HG02938 (cell line): ENCODE measurements around the gene MVD.
A peak's percentile ranks its signal among the peaks of the same experiment; 100 is the strongest.

Experiments
- ATAC-seq: cut with Tn5 transposase; IDR thresholded peaks from one replicate; pipeline ENCODE4 v1.9.1; 2021; ENCODE audit warnings: mild to moderate bottlenecking, moderate library complexity; ENCODE audit not compliant: unreplicated experiment

MVD gene

GRCh38 chr16:88697831-88698615, 35.1 kb upstream of the MVD start:
- ATAC-seq: no peak

DNA sequence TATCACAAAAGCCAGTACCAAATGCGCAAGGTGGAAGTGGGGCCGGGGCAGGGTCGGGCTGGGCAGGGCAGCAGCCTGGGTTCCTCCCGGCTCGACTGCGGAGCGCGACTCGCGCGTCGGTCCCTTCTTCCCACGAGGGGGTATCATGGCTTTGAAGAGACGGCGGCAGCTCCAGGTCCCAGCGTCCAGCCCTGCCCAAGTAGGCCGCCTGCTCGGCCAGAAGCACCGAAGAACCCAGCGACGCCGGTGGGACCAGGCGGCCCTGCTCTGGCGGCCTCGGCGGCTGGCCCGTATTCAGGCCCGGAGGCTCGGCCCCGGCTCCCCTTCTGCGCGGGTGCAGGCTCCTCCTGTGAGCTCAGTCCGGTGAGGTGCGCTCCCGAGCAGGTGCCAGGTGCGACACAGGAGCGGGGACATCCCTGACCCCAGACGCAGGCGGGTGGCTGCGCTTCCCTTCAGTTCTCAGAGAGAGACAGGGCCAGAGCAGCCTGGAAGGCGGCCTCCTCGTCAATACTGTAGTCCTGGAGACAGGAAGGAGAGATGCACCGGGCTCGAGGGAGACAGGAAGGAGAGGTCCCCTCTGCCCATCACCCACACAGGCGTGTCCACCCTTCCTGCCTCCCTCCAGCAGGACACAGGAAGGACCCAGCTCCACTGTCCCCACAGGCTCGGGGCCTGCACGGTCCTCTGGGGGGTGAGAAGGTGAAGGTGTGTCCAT, 34.4 kb upstream of the MVD start:
- no peak for ATAC-seq

DNA sequence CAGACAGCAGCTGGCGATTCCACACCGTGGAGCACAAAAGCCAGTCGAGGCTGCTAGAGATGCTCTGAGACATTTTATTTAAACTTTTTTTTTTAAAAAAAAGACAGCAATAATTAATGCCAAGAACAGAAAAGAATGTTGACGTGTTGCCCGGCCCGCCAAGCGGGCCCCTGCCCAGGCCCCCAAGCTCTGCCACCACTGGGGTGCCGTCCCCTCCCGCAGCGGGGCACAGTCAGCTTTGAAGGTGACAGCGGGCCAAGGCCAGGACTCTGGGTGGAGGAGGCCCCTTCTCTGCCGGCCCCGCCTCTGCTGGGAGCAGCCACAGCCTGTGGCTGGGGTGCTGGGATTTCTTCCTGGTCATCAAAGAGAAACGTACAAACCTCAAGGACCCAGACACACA, 33.5 kb upstream of the MVD start:
- ATAC-seq: no peak

- ATAC-seq: no peak
These were observed 32.9 kb upstream of the MVD start for GRCh38 chr16:88695753-88696152.

DNA sequence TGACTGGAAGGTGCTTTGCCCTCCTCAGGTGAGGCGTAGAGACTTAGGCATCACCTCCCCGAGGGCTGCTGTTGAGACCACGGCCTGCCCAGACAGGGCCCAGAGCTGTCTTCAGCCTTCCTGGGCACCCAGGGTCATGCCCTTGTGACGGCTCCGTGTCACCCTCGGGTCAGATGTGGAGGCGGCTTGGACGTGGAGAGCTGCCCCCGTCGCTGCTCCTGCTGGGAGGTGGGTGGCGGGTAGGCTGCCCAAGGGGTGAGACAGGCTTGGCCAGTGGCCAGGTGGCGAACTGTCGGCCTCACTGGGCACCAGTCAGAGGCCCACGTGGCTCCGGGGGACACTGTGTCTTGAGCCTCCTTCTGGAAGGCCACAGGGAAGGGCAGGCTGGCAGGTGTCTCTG, 32.3 kb upstream of the MVD start:
- no peak for ATAC-seq

DNA sequence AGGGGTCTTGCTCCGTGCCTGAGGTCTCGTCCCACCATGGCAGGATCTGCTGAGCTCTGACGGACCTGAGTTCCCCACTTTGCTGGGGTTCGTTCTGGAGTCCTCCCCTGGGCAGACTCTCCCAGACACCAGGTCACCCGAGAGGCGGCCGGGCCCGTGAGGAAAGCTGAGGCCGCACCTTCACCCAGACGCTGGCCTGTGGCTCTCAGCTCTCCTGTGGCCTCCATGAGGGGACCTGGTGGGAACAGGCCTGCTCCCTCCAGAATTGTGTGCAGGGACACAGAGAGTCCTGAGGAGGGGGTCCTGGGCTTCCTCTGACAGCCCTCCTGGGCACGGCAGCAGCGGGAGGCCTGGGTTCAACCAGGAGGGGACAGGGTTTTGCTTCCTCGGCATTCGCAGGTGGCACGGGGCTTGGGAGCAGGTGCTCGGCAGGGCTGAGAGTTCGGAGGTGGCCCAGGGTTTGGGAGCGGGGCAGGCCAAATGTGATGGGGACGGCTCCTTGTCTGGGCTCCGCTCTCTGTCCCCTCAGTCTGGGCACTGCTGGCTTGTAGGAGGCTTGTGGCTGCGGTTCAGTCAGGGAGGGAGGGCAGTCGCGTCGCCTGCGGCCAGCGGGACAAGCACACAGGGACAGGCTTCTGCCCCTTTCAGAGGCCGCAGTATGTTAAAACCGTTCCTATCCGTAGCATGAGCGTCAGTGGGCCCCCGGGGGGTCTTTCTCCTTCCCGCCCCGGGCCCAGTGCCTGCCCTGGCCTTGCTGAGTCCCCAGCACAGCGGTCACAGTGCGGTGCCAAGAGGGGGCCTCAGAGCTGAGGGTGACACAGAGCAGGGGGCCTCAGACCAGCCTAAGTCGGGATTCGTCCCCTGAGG, 31.6 kb upstream of the MVD start:
- no peak for ATAC-seq

DNA sequence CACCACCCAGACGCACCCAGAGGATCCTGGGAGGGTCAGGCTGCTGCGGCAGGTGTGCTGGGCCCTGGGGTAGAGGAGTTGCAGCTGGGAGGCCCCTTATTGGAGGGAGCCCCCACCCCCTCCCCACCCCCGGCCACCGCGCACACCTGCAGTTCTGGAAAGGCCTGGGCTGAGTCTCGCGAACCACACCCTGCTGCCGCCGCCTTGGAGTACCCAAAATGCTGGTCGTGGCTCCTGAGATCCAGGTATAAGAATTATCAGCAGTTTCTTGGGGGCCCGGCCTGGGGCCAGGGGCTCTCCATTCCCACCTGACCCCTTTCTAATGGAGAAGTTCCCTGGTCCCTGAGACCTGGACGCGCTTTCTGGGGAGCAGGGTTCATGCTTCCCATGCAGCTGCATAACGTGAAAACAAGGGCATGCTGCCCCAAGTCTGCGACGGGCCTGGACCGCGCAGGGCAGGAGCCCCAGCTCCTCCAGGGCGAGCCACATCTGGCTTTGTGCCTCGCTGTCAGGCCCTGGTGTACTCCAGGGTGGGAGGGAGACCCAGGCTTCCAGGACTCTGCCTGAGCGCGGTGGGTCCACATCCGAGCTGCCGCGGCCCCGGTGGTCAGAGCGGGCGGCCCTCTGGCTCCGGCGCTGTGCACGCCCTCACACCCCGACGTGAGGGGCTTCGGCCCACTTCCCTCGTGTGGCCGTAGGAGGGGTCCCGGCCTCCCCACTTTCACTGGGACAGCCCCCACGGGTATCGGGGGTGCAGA, 30.7 kb upstream of the MVD start:
- no peak for ATAC-seq

DNA sequence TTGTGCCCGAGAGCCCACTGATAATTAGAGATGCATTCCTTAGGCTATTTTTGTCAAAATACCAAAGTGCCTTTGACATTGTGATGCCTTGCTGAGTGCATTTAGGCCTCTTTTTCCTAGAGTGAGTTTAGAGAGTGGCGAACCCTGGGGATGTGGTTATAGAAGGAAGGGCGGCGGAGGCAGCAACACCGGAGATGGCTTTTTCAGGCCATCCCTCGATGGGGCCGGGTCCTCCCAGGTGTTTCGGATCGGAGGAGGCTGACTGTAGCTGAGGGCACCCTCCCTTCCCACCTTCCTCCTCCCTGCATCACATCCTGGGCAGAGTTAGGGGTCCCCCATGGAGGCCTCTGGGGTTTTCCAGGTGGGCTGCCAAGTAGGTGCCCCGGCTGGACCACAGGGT, 30.0 kb upstream of the MVD start:
- no peak for ATAC-seq

- ATAC-seq: no peak
These were observed 29.2 kb upstream of the MVD start for GRCh38 chr16:88691924-88692560.

- ATAC-seq: no peak
These were observed 28.4 kb upstream of the MVD start for GRCh38 chr16:88691129-88691813.

DNA sequence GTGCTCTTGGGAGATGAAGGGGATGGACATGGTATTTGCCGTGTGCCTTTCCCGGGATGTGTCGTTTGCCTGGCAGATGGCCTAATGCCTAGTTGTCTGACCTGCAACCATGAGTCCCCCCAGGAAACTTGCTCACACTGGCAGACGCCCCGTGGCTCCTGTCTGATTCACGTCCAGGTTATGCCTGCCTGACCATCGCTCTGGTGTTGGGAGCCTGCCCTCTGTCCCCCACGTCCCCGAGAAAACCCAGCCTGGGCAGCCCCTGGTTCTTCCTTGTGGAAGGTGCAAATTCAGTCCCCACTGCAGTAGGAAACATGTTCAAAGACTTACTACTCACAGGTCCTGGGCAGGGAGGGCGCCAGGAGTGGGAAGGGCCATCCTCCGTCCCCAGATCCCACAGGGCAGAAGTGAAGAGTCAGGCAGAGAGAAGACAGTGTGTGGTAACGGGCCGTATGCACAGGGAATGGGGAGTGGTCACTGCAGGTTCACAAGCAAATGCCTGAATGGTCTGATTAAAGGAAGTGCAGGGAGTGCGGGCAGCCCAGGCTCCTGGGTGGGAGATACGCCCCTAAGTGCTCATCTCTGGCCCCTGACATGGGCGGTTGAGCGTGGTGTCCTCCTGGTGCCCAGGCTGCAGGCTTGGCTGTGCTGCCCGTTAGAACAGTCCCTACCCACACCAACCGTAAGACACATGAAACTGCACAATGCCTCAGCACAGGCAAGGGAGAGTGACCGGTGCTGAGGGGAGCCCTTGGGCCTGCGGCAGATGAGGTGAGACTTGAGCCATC, 27.6 kb upstream of the MVD start:
- no peak for ATAC-seq

- ATAC-seq: no peak
These were observed 25.3 kb upstream of the MVD start for GRCh38 chr16:88688013-88688778.

DNA sequence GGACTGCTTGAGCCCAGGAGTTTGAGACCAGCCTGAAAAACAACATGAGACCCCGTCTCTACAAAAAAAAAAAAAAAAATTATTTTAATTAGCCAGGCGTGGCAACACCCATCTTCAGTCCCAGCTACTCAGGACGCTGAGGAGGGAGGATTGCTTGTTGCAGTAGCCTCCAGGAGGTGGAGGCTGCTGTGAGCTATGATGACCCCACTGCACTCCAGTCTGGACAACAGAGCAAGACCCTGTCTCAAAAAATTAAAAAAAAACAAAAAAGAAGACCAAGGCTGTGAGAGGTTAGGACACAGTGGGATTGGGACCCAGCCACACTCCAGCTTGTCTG, 24.8 kb upstream of the MVD start:
- no peak for ATAC-seq

GRCh38 chr16:88687254-88687576, 24.3 kb upstream of the MVD start:
- no peak for ATAC-seq

DNA sequence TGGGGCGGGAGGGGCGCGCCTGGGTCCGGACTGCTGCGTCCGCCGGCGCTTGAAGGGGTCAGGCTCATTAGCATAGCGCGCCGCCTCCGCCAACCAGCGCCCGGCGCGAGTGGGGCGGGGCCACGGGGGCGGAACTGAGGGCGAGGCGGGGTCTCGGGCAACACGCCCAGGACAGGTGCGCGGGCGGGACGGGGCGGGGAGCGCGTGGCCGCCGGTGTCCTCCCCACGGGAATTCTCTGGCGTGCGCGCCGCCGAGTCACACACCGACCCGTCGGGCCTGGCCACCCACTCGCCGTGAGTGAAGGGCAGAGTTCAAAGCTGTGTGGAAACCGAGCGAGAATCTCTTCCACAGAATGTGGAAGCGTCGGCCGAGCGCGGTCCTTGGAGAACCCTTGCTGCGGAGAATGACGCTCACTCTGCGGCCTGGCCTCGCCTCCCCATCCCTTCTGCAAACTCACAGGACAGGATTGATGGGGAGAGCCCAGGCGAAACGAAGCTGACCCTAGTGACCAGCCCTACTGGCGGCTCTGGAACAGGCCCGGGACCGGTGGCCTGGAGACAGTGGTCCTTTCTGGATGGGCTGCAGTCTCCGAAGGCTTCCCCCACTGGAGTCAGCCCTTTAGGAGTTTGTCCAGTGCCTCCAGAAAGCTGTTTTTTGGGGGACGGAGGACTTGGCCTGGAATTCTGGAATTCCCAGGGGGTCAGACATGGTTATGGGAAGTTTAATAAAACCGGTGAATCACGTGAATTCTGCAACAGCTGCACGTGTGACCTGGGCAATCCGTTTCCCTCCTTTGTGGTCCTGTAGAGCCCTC, 23.8 kb upstream of the MVD start, which contains the start of gene SNAI3:
Gene SNAI3, minus strand, starts transcription at position 69 of the 815 bp plus-strand sequence. CDS start 101 bp downstream, outside the sequence.
- peak; percentile 41 for ATAC-seq

GRCh38 chr16:88686062-88686438, 23.2 kb upstream of the MVD start:
- no peak for ATAC-seq
